IMR-90 (cell line): ENCODE results near the gene KXD1. TPM values are rescaled to one million over a fixed set of nuclear protein-coding genes. Genes with fewer than 3 reads are reported as not detected.
"Not testable (repeated sequence)": the region's sequence is repeated elsewhere in the genome, so short reads cannot be mapped to it uniquely, and the experiment has no call there.

Experiments used
- ATAC-seq: fragments of 200-7000 bp; cut with Tn5 transposase; 2 replicates; pipeline ENCODE4 v1.9.1; 2020; ENCODE audit warnings: low read depth, mild to moderate bottlenecking, moderate library complexity
- BruUV-seq: library from RNA; stranded (reverse); fragments of 400-500 nt; replicated peaks from 2 replicates; lab custom pipeline; 2021; lab: Mats Ljungman, UMichigan
- CTCF ChIA-PET: fragments of 300-600 bp; formaldehyde crosslinking; extraction: SDS; loops from one replicate; lab custom pipeline; 2021; ENCODE audit warnings: antibody characterized with exemption; lab: Yijun Ruan, JAX
- POLR2A ChIA-PET: fragments of 300-600 bp; sonication (Branson Sonifier 250); formaldehyde crosslinking; loops from one replicate; lab custom pipeline; 2022; ENCODE audit warnings: antibody characterized with exemption; ENCODE audit not compliant: unreplicated experiment; lab: Charles Lee
- DNase-seq: peaks from one replicate; pipeline ENCODE4 v3.0.0; 2013
- H2AFZ ChIP-seq: replicated peaks from 2 replicates; pipeline ENCODE3; 2013; ENCODE audit warnings: low read length, mild to moderate bottlenecking; ENCODE audit not compliant: poor library complexity
- H2AK5ac ChIP-seq: 2 replicates; pipeline ENCODE4 v1.6.1; 2013; ENCODE audit warnings: low read depth, low read length, inconsistent platforms
- H2AK9ac ChIP-seq: replicated peaks from 2 replicates; pipeline ENCODE3; 2013; ENCODE audit warnings: mild to moderate bottlenecking, low read depth, low read length, moderate library complexity; ENCODE audit not compliant: poor library complexity
- H2BK120ac ChIP-seq: 2 replicates; pipeline ENCODE4 v1.6.1; 2013; ENCODE audit warnings: low read depth, low read length, inconsistent platforms
- H2BK15ac ChIP-seq: 3 replicates; pipeline ENCODE4 v1.6.1; 2013; ENCODE audit warnings: low read depth, low read length, inconsistent platforms
- H2BK20ac ChIP-seq: 2 replicates; pipeline ENCODE4 v1.6.1; 2013; ENCODE audit warnings: low read depth, mild to moderate bottlenecking, inconsistent platforms, low read length, moderate library complexity
- H2BK5ac ChIP-seq: 2 replicates; pipeline ENCODE4 v1.6.1; 2013; ENCODE audit warnings: mild to moderate bottlenecking, low read depth, low read length, inconsistent platforms; ENCODE audit not compliant: poor library complexity, severe bottlenecking
- H3K14ac ChIP-seq: replicated peaks from 2 replicates; pipeline ENCODE4 v1.6.1; 2013; ENCODE audit warnings: low read depth, low read length, inconsistent platforms
- H3K18ac ChIP-seq: 2 replicates; pipeline ENCODE4 v1.6.1; 2013; ENCODE audit warnings: low read depth, low read length, control low read depth
- H3K23ac ChIP-seq: 2 replicates; pipeline ENCODE4 v1.6.1; 2013; ENCODE audit warnings: low read depth, low read length, inconsistent platforms
- H3K27ac ChIP-seq: 2 replicates; pipeline ENCODE4 v1.5.1; 2013; ENCODE audit warnings: mild to moderate bottlenecking, control low read depth, low read length; ENCODE audit not compliant: insufficient read depth
- H3K27me3 ChIP-seq: 2 replicates; pipeline ENCODE4 v1.6.1; 2013; ENCODE audit warnings: low read length; ENCODE audit not compliant: control insufficient read depth, insufficient read depth
- H3K36me3 ChIP-seq: 2 replicates; pipeline ENCODE4 v1.6.1; 2013; ENCODE audit warnings: low read length, mixed read lengths; ENCODE audit not compliant: control insufficient read depth, insufficient read depth
- H3K4ac ChIP-seq: 2 replicates; pipeline ENCODE4 v1.6.1; 2013; ENCODE audit warnings: low read depth, low read length, inconsistent platforms
- H3K4me1 ChIP-seq: 2 replicates; pipeline ENCODE4 v1.6.1; 2013; ENCODE audit warnings: low read length, mixed read lengths; ENCODE audit not compliant: control insufficient read depth, insufficient read depth
- H3K4me2 ChIP-seq: 2 replicates; pipeline ENCODE4 v1.6.1; 2013; ENCODE audit warnings: low read depth, mild to moderate bottlenecking, control low read depth, low read length, moderate library complexity
- H3K4me3 ChIP-seq: 2 replicates; pipeline ENCODE4 v1.5.1; 2013; ENCODE audit warnings: low read depth, mild to moderate bottlenecking, control low read depth, low read length, moderate library complexity; ENCODE audit not compliant: insufficient read depth
- H3K56ac ChIP-seq: 2 replicates; pipeline ENCODE4 v1.6.1; 2013; ENCODE audit warnings: low read length, inconsistent platforms; ENCODE audit not compliant: insufficient read depth; ENCODE audit errors: extremely low read depth
- H3K79me1 ChIP-seq, 2 experiments: 2 replicates each; pipeline ENCODE4 v1.6.1; 2013; ENCODE audit warnings: low read length in 2 of 2, inconsistent platforms in 1 of 2, low read depth in 1 of 2
- H3K9ac ChIP-seq: 2 replicates; pipeline ENCODE4 v1.6.1; 2013; ENCODE audit warnings: low read depth, low read length, control low read depth
- H3K9me1 ChIP-seq: 2 replicates; pipeline ENCODE4 v1.6.1; 2013; ENCODE audit warnings: low read length, inconsistent platforms; ENCODE audit not compliant: insufficient read depth
- H3K9me3 ChIP-seq: 2 replicates; pipeline ENCODE4 v1.6.1; 2013; ENCODE audit warnings: low read length; ENCODE audit not compliant: control insufficient read depth, insufficient read depth
- H4K20me1 ChIP-seq: 2 replicates; pipeline ENCODE4 v1.6.1; 2013; ENCODE audit warnings: low read length, inconsistent platforms; ENCODE audit not compliant: insufficient read depth
- H4K5ac ChIP-seq: 2 replicates; pipeline ENCODE4 v1.6.1; 2013; ENCODE audit warnings: mild to moderate bottlenecking, low read depth, low read length, control low read depth
- H4K8ac ChIP-seq, 2 experiments: 2 replicates each; pipeline ENCODE4 v1.6.1; 2013; ENCODE audit warnings: low read depth in 2 of 2, low read length in 2 of 2, control low read depth in 1 of 2, inconsistent platforms in 1 of 2
- H4K91ac ChIP-seq: 2 replicates; pipeline ENCODE4 v1.6.1; 2013; ENCODE audit warnings: low read depth, low read length, inconsistent platforms; ENCODE audit not compliant: insufficient read depth
- WGBS, 2 experiments: methylation state at CpG; one replicate each; pipeline versions ENCODE4 v1.1.5 to v1.1.7; 2013; ENCODE audit warnings: missing lambda C conversion rate in 2 of 2; ENCODE audit not compliant: insufficient read length in 1 of 2; ENCODE audit errors: extremely low coverage in 2 of 2; 5-methylcytosine and 5-hydroxymethylcytosine counted together
- dilution Hi-C: fragments of 300-500 bp; cut with HindIII; formaldehyde crosslinking; loops from one replicate; pipeline ENCODE4 v1.14.3; 2018; ENCODE audit warnings: low sequenced_read_pairs; ENCODE audit not compliant: unreplicated experiment
- in situ Hi-C: fragments of 300-500 bp; cut with MboI; formaldehyde crosslinking; loops from 3 replicates; pipeline ENCODE4 v1.14.3; 2019; ENCODE audit warnings: low sequenced_read_pairs, inconsistent platforms, mixed read lengths
- intact Hi-C: fragments of 100-400 bp; cut with micrococcal nuclease; formaldehyde crosslinking; loops from 2 replicates; pipeline ENCODE4 v1.10.0; 2022
- polyA plus RNA-seq, 3 experiments: library from polyadenylated mRNA; depleted of rRNA; stranded (reverse); fragments of >200 nt; gene quantifications; 2 replicates each; pipeline ENCODE4 v1.2.3, GENCODE V29; 2012; ENCODE audit warnings: low replicate concordance in 1 of 3
- total RNA-seq: library from RNA; depleted of rRNA; stranded (reverse); fragments of >200 nt; gene quantifications from 2 replicates; pipeline ENCODE4 v1.2.3, GENCODE V29; 2012

The KXD1 gene
- total and polyA plus RNA-seq, 2 of the 4 experiments (the other 2 are of a cell fraction), result 66.7 to 196 TPM

- in situ Hi-C loops, H2BK120ac ChIP-seq, H2BK20ac ChIP-seq, POLR2A ChIA-PET, CTCF ChIA-PET, H2AK9ac ChIP-seq, ATAC-seq, H3K4me2 ChIP-seq, H3K4me1 ChIP-seq, H3K14ac ChIP-seq, intact Hi-C loops, H2AK5ac ChIP-seq, H3K4ac ChIP-seq, dilution Hi-C loops, H3K56ac ChIP-seq, H3K27ac ChIP-seq, H2AFZ ChIP-seq, H3K23ac ChIP-seq, H3K4me3 ChIP-seq, H2BK5ac ChIP-seq, H3K9me3 ChIP-seq, H2BK15ac ChIP-seq, H4K8ac ChIP-seq, H3K9ac ChIP-seq, BruUV-seq, H4K5ac ChIP-seq, H3K27me3 ChIP-seq, H4K20me1 ChIP-seq, H3K18ac ChIP-seq, DNase-seq, H4K91ac ChIP-seq: not testable (repeated sequence)
- no CpG with 5 or more reads among the region's 1 CpG for WGBS, 2 experiments
- Histone ChIP-seq H3K36me3 (peaks cover 48% of the 10 kb centered on the region), H3K79me1 (peaks cover 20 to 40% of the 10 kb centered on the region in 2 experiments), H3K9me1 (peaks cover 13% of the 10 kb centered on the region)
Observed at GRCh38 chr19:18540200-18540599, 17.5 kb upstream of the KXD1 start.
